B cell (primary cell): ENCODE data around the gene MGA. TPM values are rescaled to one million over a fixed set of nuclear protein-coding genes. Genes with fewer than 3 reads are reported as not detected.

Source experiments
- ATAC-seq: fragments of 200-7000 bp; cut with Tn5 transposase; one replicate; pipeline ENCODE4 v1.10.0; 2021; ENCODE audit warnings: low read depth, mild to moderate bottlenecking, moderate number of reproducible peaks, moderate library complexity
- CTCF ChIA-PET: fragments of 350-600 bp; sonication (Branson Sonifier 250); formaldehyde crosslinking; loops from one replicate; lab custom pipeline; 2021; ENCODE audit warnings: antibody characterized with exemption, inconsistent platforms; lab: Charles Lee
- POLR2A ChIA-PET: fragments of 350-600 bp; sonication (Branson Sonifier 250); formaldehyde crosslinking; loops from one replicate; lab custom pipeline; 2021; ENCODE audit warnings: antibody characterized with exemption; lab: Charles Lee
- DNase-seq: peaks from one replicate; pipeline ENCODE4 v3.0.0; 2013
- H2AFZ ChIP-seq: 2 replicates; pipeline ENCODE4 v1.6.1; 2012; ENCODE audit warnings: mild to moderate bottlenecking, low read depth, low read length; ENCODE audit not compliant: insufficient read depth, poor library complexity, severe bottlenecking
- H3K27ac ChIP-seq, 2 donors: 1 replicate in 1 of 2; 2 replicates in 1 of 2; pipeline ENCODE4 v1.5.1; 2012 to 2013; ENCODE audit warnings: low read length in 2 of 2, mild to moderate bottlenecking in 2 of 2, moderate library complexity in 1 of 2
- H3K27me3 ChIP-seq, 4 experiments: fragments of 200-600 bp in 1 of 4; sonication (generic) in 1 of 4; replicated peaks in 1 of 4; 1 replicate in 2 of 4; 2 replicates in 2 of 4; pipeline versions ENCODE4 v1.6.1 to v1.7.0; 2013 to 2016; ENCODE audit warnings: low read length in 3 of 4, mild to moderate bottlenecking in 2 of 4, mixed read lengths in 1 of 4, moderate library complexity in 1 of 4; ENCODE audit not compliant: insufficient read depth in 4 of 4, control insufficient read depth in 3 of 4; ENCODE audit errors: control extremely low read depth in 1 of 4
- H3K36me3 ChIP-seq, 2 experiments: replicated peaks in 1 of 2; 1 replicate in 1 of 2; 2 replicates in 1 of 2; pipeline versions ENCODE4 v1.6.1 to v1.7.1; 2013; ENCODE audit warnings: low read length in 1 of 2; ENCODE audit not compliant: insufficient read depth in 2 of 2, control insufficient read depth in 1 of 2; ENCODE audit errors: control extremely low read depth in 1 of 2, extremely low read depth in 1 of 2
- H3K4me1 ChIP-seq, 2 donors: fragments of 200-600 bp in 1 of 2; sonication (generic) in 1 of 2; 1 replicate in 1 of 2; 2 replicates in 1 of 2; pipeline versions ENCODE4 v1.5.1 to v1.6.1; 2013 to 2017; ENCODE audit warnings: low read length in 2 of 2; ENCODE audit not compliant: control insufficient read depth in 2 of 2, insufficient read depth in 2 of 2
- H3K4me2 ChIP-seq: replicated peaks from 2 replicates; pipeline ENCODE3; 2012; ENCODE audit warnings: mild to moderate bottlenecking, low read depth, low read length; ENCODE audit not compliant: poor library complexity, severe bottlenecking
- H3K4me3 ChIP-seq, 5 experiments: fragments of 200-600 bp in 1 of 5; sonication (generic) in 1 of 5; 1 replicate in 3 of 5; 2 replicates in 2 of 5; pipeline versions ENCODE4 v1.5.1 to v1.7.0; 2011 to 2016; ENCODE audit warnings: low read length in 4 of 5, mild to moderate bottlenecking in 4 of 5, low read depth in 2 of 5, control low read depth in 1 of 5, moderate library complexity in 1 of 5; ENCODE audit not compliant: insufficient read depth in 1 of 5; ENCODE audit errors: control extremely low read depth in 1 of 5, extremely low read depth in 1 of 5
- H3K79me2 ChIP-seq: fragments of 200-600 bp; sonication (generic); one replicate; pipeline ENCODE4 v1.6.0; 2016; ENCODE audit warnings: low read length; ENCODE audit not compliant: control insufficient read depth, insufficient read depth
- H3K9ac ChIP-seq: fragments of 200-600 bp; sonication (generic); 2 replicates; pipeline ENCODE4 v1.6.1; 2017; ENCODE audit warnings: mild to moderate bottlenecking, low read length, moderate library complexity
- H3K9me3 ChIP-seq, 3 donors: one replicate each; pipeline versions ENCODE4 v1.6.1 to v1.7.1; 2013; ENCODE audit warnings: low read length in 2 of 3; ENCODE audit not compliant: control insufficient read depth in 2 of 3, insufficient read depth in 1 of 3; ENCODE audit errors: control extremely low read depth in 1 of 3
- H4K20me1 ChIP-seq: 2 replicates; pipeline ENCODE4 v1.6.0; 2012; ENCODE audit warnings: mild to moderate bottlenecking, low read length; ENCODE audit not compliant: insufficient read depth, control insufficient read depth, poor library complexity, severe bottlenecking
- H3K27ac Mint-ChIP-seq: one replicate; pipeline ENCODE4 v1.8.0; 2021; ENCODE audit warnings: mixed read lengths
- H3K27me3 Mint-ChIP-seq: one replicate; pipeline ENCODE4 v1.8.0; 2021; ENCODE audit warnings: mixed read lengths
- H3K4me1 Mint-ChIP-seq: one replicate; pipeline ENCODE4 v1.8.0; 2021; ENCODE audit warnings: mixed read lengths
- H3K4me3 Mint-ChIP-seq: one replicate; pipeline ENCODE4 v1.8.0; 2021; ENCODE audit warnings: mixed read lengths
- H3K9me3 Mint-ChIP-seq: one replicate; pipeline ENCODE4 v1.8.0; 2022; ENCODE audit warnings: mixed read lengths; ENCODE audit not compliant: insufficient read depth
- CTCF ChIP-seq: fragments of 200-600 bp; IDR thresholded peaks from one replicate; pipeline ENCODE4 v1.8.0; 2022; ENCODE audit warnings: antibody characterized with exemption, mild to moderate bottlenecking
- EZH2 ChIP-seq: IDR thresholded peaks from 2 replicates; pipeline ENCODE4 v1.6.1; 2012; ENCODE audit warnings: borderline replicate concordance, low read depth, mild to moderate bottlenecking, moderate library complexity, low read length; ENCODE audit not compliant: insufficient read depth, poor library complexity, severe bottlenecking
- WGBS: methylation state at CpG from one replicate; pipeline ENCODE4 v1.1.5; 2013; ENCODE audit warnings: missing lambda C conversion rate; ENCODE audit not compliant: insufficient coverage; 5-methylcytosine and 5-hydroxymethylcytosine counted together
- intact Hi-C: fragments of 100-400 bp; cut with micrococcal nuclease; formaldehyde crosslinking; loops from one replicate; pipeline ENCODE4 v1.10.0; 2022
- polyA plus RNA-seq: library from polyadenylated mRNA; depleted of rRNA; stranded (reverse); fragments of >200 nt; gene quantifications from 2 replicates; pipeline ENCODE4 v1.2.3, GENCODE V29; 2012
- total RNA-seq, 2 donors: library from RNA; stranded (reverse); fragments of 120-200 nt in 1 of 2; gene quantifications; 1 replicate in 1 of 2; 2 replicates in 1 of 2; pipeline versions ENCODE4 v1.2.3 to v1.2.4, GENCODE V29; 2013 to 2022

The MGA gene
- total and polyA plus RNA-seq, 2 donors (not counting 1 experiment from before 2014, with no cell fraction given) = 5.4 to 79.7 TPM

- Histone ChIP-seq H4K20me1 (peaks cover 29% of the 10 kb centered on the region), H3K27me3 (no peaks in the 10 kb centered on the region), H3K4me2 (no peak overlapping the region), H2AFZ (no peak overlapping the region), H3K27ac (no peak overlapping the region), H3K79me2 (peaks cover 97% of the 10 kb centered on the region), H3K4me1 (peaks cover 10% of the 10 kb centered on the region in 2 donors), H3K9me3 (no peaks in the 10 kb centered on the region), H3K4me3 (no peak overlapping the region), H3K9ac (no peak overlapping the region), H3K36me3 (peaks cover 6 to 17% of the 10 kb centered on the region in 2 experiments)
- Mint-ChIP-seq H3K27ac (no peak overlapping the region), H3K27me3 (no peaks in the 10 kb centered on the region), H3K4me3 (no peak overlapping the region), H3K9me3 (no peaks in the 10 kb centered on the region), H3K4me1 (peaks cover 54% of the 10 kb centered on the region)
- POLR2A ChIA-PET = no interaction called here
- intact Hi-C loops = loop anchor here (10.0 kb wide), 1 partner anchor 762 kb away; no protein-coding TSS in a partner anchor
- CTCF ChIA-PET = no interaction called here
- DNase-seq (no peak), ATAC-seq (no peak)
- TF ChIP-seq EZH2 = no peak
- TF ChIP-seq CTCF = no peak
- no CpG with 5 or more reads among the region's 3 CpGs for WGBS
These were observed 6.2 kb downstream of the MGA start for GRCh38 chr15:41666353-41666920.

- no CpG with 5 or more reads among the region's 3 CpGs for WGBS
- ChIA-PET POLR2A (no interaction called here), CTCF (no interaction called here)
- H3K27ac Mint-ChIP-seq = no peak overlapping the region
- no peaks in the 10 kb centered on the region for H3K9me3 Mint-ChIP-seq
- Histone ChIP-seq H4K20me1 (peaks cover 51% of the 10 kb centered on the region), H3K4me3 (no peak overlapping the region), H3K27ac (no peak overlapping the region), H3K36me3 (peaks cover 6 to 19% of the 10 kb centered on the region in 2 experiments), H3K4me2 (no peak overlapping the region), H3K79me2 (peaks cover 98% of the 10 kb centered on the region), H3K9me3 (no peaks in the 10 kb centered on the region), H2AFZ (no peak overlapping the region), H3K27me3 (no peaks in the 10 kb centered on the region), H3K4me1 (peaks cover 8 to 10% of the 10 kb centered on the region in 2 donors), H3K9ac (no peak overlapping the region)
- no peaks in the 10 kb centered on the region for H3K27me3 Mint-ChIP-seq
- H3K4me3 Mint-ChIP-seq = no peak overlapping the region
- DNase-seq (no peak), ATAC-seq (no peak)
- intact Hi-C loops = loop anchor here (10.0 kb wide), 1 partner anchor 765 kb away; no protein-coding TSS in a partner anchor
- H3K4me1 Mint-ChIP-seq = peaks cover 45% of the 10 kb centered on the region
- no peak for TF ChIP-seq CTCF
- TF ChIP-seq EZH2 = no peak
These were observed 9.5 kb downstream of the MGA start for GRCh38 chr15:41669701-41670100.
